Measurements from ENCODE around the gene PLTP. TPM values are rescaled to one million over a fixed set of nuclear protein-coding genes. Genes with fewer than 3 reads are reported as not detected.
A peak's percentile ranks its signal among the peaks of the same experiment; 100 is the strongest.
"Not testable (repeated sequence)": the region's sequence is repeated elsewhere in the genome, so short reads cannot be mapped to it uniquely, and the experiment has no call there.

The PLTP gene
- total RNA-seq, 1 experiment from 2014 or later = 19.8 TPM

DNA sequence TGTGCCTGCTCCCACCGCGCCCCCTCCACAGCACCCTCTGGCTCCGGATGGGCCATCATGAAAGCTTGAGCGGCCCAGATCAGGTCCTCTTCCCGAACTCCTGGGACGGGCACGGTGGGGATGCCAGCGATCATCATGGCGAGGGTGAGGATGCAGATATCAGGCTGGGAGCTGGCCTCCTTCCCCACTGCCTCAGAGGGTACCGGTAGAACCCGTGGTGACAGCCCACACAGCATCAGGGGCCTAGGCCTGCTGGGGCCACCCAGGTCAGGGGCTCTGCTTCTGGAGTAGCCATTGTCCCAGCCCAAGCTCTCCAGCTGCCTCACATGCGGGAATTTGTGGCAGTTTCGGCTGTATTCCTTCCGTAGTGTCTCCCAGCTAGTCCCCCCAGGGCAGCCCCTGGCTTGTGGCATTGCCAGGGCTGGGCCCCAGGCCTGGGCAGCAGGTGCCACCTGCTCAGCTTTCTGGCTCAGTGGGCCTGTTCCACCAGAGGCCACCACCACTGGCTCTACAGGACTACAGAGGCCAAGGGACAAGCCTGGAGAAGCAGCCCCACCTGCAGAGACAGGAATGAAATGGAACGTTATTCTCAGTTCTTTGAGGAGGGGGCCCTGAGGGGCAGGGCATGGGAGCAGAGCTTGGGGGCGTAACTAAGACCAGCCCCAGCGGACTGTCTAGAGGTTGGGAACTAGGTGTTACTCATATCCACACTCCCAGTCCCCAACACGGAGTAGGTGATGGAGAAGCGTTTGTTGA, 25.2 kb downstream of the PLTP start:
- H3K79me2 ChIP-seq (ENCODE audit: low read length) = peaks cover 39% of the 10 kb centered on the region
- H3K27me3 ChIP-seq (ENCODE audit: low read length) = no peaks in the 10 kb centered on the region
- H3K9ac ChIP-seq (ENCODE audit: low read length) = no peak overlapping the region
- H2AFZ ChIP-seq (ENCODE audit: low read length) = no peak overlapping the region
- no peak overlapping the region for H3K4me2 ChIP-seq (ENCODE audit: low read depth, low read length, poor library complexity, severe bottlenecking)
- no peaks in the 10 kb centered on the region for H3K9me3 ChIP-seq (ENCODE audit: low read length)
- H3K4me3 ChIP-seq (ENCODE audit: low read length) = no peak overlapping the region
- no peak for DNase-seq
- H3K9me2 ChIP-seq (replicated peaks; ENCODE audit: insufficient read depth, low read length) = no peaks in the 10 kb centered on the region
- H3K4me1 ChIP-seq (ENCODE audit: low read length) = peaks cover 27% of the 10 kb centered on the region
- peaks cover 17% of the 10 kb centered on the region for H3K36me3 ChIP-seq (ENCODE audit: insufficient read depth, low read length)
- H4K20me1 ChIP-seq (ENCODE audit: insufficient read depth, low read depth, low read length) = no peaks in the 10 kb centered on the region
- no peak overlapping the region for H3K27ac ChIP-seq (ENCODE audit: low read length)

- Histone ChIP-seq H2AFZ (ENCODE audit: low read length) (no peak overlapping the region), H3K4me2 (ENCODE audit: low read depth, low read length, poor library complexity, severe bottlenecking) (no peak overlapping the region), H3K27me3 (ENCODE audit: low read length) (no peaks in the 10 kb centered on the region), H3K9me3 (ENCODE audit: low read length) (no peaks in the 10 kb centered on the region), H3K27ac (ENCODE audit: low read length) (no peak overlapping the region), H3K4me1 (ENCODE audit: low read length) (peaks cover 12% of the 10 kb centered on the region), H3K79me2 (ENCODE audit: low read length) (peaks cover 34% of the 10 kb centered on the region), H3K4me3 (ENCODE audit: low read length) (no peak overlapping the region), H4K20me1 (ENCODE audit: insufficient read depth, low read depth, low read length) (no peaks in the 10 kb centered on the region), H3K9me2 (replicated peaks; ENCODE audit: insufficient read depth, low read length) (no peaks in the 10 kb centered on the region), H3K9ac (ENCODE audit: low read length) (no peak overlapping the region), H3K36me3 (ENCODE audit: insufficient read depth, low read length) (peaks cover 17% of the 10 kb centered on the region)
- DNase-seq = no peak
These were observed 28.9 kb downstream of the PLTP start for GRCh38 chr20:45883100-45883469.

GRCh38 chr20:45882469-45883099, 29.4 kb downstream of the PLTP start:
- H3K9me2 ChIP-seq (replicated peaks; ENCODE audit: insufficient read depth, low read length) = no peaks in the 10 kb centered on the region
- H3K4me3 ChIP-seq (ENCODE audit: low read length) = no peak overlapping the region; the same call in 1 of the 2 replicates
- H3K4me2 ChIP-seq (ENCODE audit: low read depth, low read length, poor library complexity, severe bottlenecking) = peak overlapping the region; percentile 98
- peaks cover 12% of the 10 kb centered on the region for H3K4me1 ChIP-seq (ENCODE audit: low read length)
- no peaks in the 10 kb centered on the region for H4K20me1 ChIP-seq (ENCODE audit: insufficient read depth, low read depth, low read length)
- no peak for DNase-seq
- no peaks in the 10 kb centered on the region for H3K9me3 ChIP-seq (ENCODE audit: low read length)
- H3K27me3 ChIP-seq (ENCODE audit: low read length) = no peaks in the 10 kb centered on the region
- H3K79me2 ChIP-seq (ENCODE audit: low read length) = peaks cover 34% of the 10 kb centered on the region
- H2AFZ ChIP-seq (ENCODE audit: low read length) = no peak overlapping the region
- H3K27ac ChIP-seq (ENCODE audit: low read length) = no peak overlapping the region
- H3K36me3 ChIP-seq (ENCODE audit: insufficient read depth, low read length) = peaks cover 17% of the 10 kb centered on the region
- no peak overlapping the region for H3K9ac ChIP-seq (ENCODE audit: low read length)

GRCh38 chr20:45880988-45881788, 30.8 kb downstream of the PLTP start, which contains the start of gene ZSWIM1:
Gene ZSWIM1, plus strand, starts transcription at chr20:45881227. Its CDS starts 1,366 bp downstream, at chr20:45882593.
- H3K9ac ChIP-seq (ENCODE audit: low read length) = peak within 1 kb of the TSS; percentile 95
- H3K4me1 ChIP-seq (ENCODE audit: low read length) = peaks cover 12% of the 10 kb centered on the region
- H3K79me2 ChIP-seq (ENCODE audit: low read length) = peaks cover 34% of the 10 kb centered on the region
- H3K27ac ChIP-seq (ENCODE audit: low read length) = peak within 1 kb of the TSS; percentile 63; the same call in 1 of the 2 replicates
- peak within 1 kb of the TSS; percentile 99 for H3K4me3 ChIP-seq (ENCODE audit: low read length)
- H3K9me2 ChIP-seq (replicated peaks; ENCODE audit: insufficient read depth, low read length) = no peaks in the 10 kb centered on the region
- H3K4me2 ChIP-seq (ENCODE audit: low read depth, low read length, poor library complexity, severe bottlenecking) = peak within 1 kb of the TSS; percentile 98
- peak; percentile 100 for DNase-seq
- H3K36me3 ChIP-seq (ENCODE audit: insufficient read depth, low read length) = peaks cover 17% of the 10 kb centered on the region
- peak within 1 kb of the TSS; percentile 59; the same call in 1 of the 2 replicates for H2AFZ ChIP-seq (ENCODE audit: low read length)
- H4K20me1 ChIP-seq (ENCODE audit: insufficient read depth, low read depth, low read length) = no peaks in the 10 kb centered on the region
- no peaks in the 10 kb centered on the region for H3K27me3 ChIP-seq (ENCODE audit: low read length)
- H3K9me3 ChIP-seq (ENCODE audit: low read length) = no peaks in the 10 kb centered on the region

- H3K9me3 ChIP-seq (ENCODE audit: low read length) = no peaks in the 10 kb centered on the region
- H3K79me2 ChIP-seq (ENCODE audit: low read length) = peaks cover 22% of the 10 kb centered on the region
- peaks cover 4% of the 10 kb centered on the region; the same call in 1 of the 2 replicates for H3K36me3 ChIP-seq (ENCODE audit: insufficient read depth, low read length)
- H3K4me1 ChIP-seq (ENCODE audit: low read length) = peaks cover 12% of the 10 kb centered on the region
- no peak overlapping the region for H3K4me3 ChIP-seq (ENCODE audit: low read length)
- no peaks in the 10 kb centered on the region for H3K9me2 ChIP-seq (replicated peaks; ENCODE audit: insufficient read depth, low read length)
- no peak overlapping the region for H3K4me2 ChIP-seq (ENCODE audit: low read depth, low read length, poor library complexity, severe bottlenecking)
- H2AFZ ChIP-seq (ENCODE audit: low read length) = no peak overlapping the region
- no peak overlapping the region for H3K27ac ChIP-seq (ENCODE audit: low read length)
- no peaks in the 10 kb centered on the region for H4K20me1 ChIP-seq (ENCODE audit: insufficient read depth, low read depth, low read length)
- DNase-seq = no peak
- no peak overlapping the region for H3K9ac ChIP-seq (ENCODE audit: low read length)
- no peaks in the 10 kb centered on the region for H3K27me3 ChIP-seq (ENCODE audit: low read length)
These were observed 33.7 kb downstream of the PLTP start for GRCh38 chr20:45878076-45878761.

GRCh38 chr20:45874576-45874975, 37.4 kb downstream of the PLTP start:
- H3K27ac ChIP-seq (ENCODE audit: low read length) = no peak overlapping the region
- H3K9me3 ChIP-seq (ENCODE audit: low read length) = no peaks in the 10 kb centered on the region
- no peaks in the 10 kb centered on the region for H3K27me3 ChIP-seq (ENCODE audit: low read length)
- H3K9ac ChIP-seq (ENCODE audit: low read length) = no peak overlapping the region
- H3K4me3 ChIP-seq (ENCODE audit: low read length) = no peak overlapping the region
- H3K4me2 ChIP-seq (ENCODE audit: low read depth, low read length, poor library complexity, severe bottlenecking) = no peak overlapping the region
- H3K36me3 ChIP-seq (ENCODE audit: insufficient read depth, low read length) = no peaks in the 10 kb centered on the region
- no peaks in the 10 kb centered on the region for H3K79me2 ChIP-seq (ENCODE audit: low read length)
- no peaks in the 10 kb centered on the region for H3K4me1 ChIP-seq (ENCODE audit: low read length)
- no peaks in the 10 kb centered on the region for H3K9me2 ChIP-seq (replicated peaks; ENCODE audit: insufficient read depth, low read length)
- no peaks in the 10 kb centered on the region for H4K20me1 ChIP-seq (ENCODE audit: insufficient read depth, low read depth, low read length)
- no peak overlapping the region for H2AFZ ChIP-seq (ENCODE audit: low read length)
- DNase-seq = no peak

GRCh38 chr20:45874104-45874481, 37.9 kb downstream of the PLTP start:
- not testable (repeated sequence) for DNase-seq; H3K9me3 ChIP-seq (ENCODE audit: low read length); H3K36me3 ChIP-seq (ENCODE audit: insufficient read depth, low read length); H3K27ac ChIP-seq (ENCODE audit: low read length); H4K20me1 ChIP-seq (ENCODE audit: insufficient read depth, low read depth, low read length); H3K4me3 ChIP-seq (ENCODE audit: low read length); H3K4me1 ChIP-seq (ENCODE audit: low read length); H3K9me2 ChIP-seq (replicated peaks; ENCODE audit: insufficient read depth, low read length); H3K4me2 ChIP-seq (ENCODE audit: low read depth, low read length, poor library complexity, severe bottlenecking); H3K79me2 ChIP-seq (ENCODE audit: low read length); H3K9ac ChIP-seq (ENCODE audit: low read length); H3K27me3 ChIP-seq (ENCODE audit: low read length); H2AFZ ChIP-seq (ENCODE audit: low read length)

Data from Karpas-422 (cell line).